GM18505 (cell line): ENCODE measurements around the gene SPP2.

Experiments used
- ATAC-seq: cut with Tn5 transposase; IDR thresholded peaks from one replicate; pipeline ENCODE4 v1.9.1; 2021; ENCODE audit not compliant: unreplicated experiment
- POLR2A ChIP-seq: IDR thresholded peaks from 4 replicates; pipeline ENCODE4 v1.6.1; 2011; ENCODE audit warnings: borderline replicate concordance; ENCODE audit not compliant: insufficient read depth, insufficient read length; ENCODE audit errors: extremely low read depth

SPP2 gene

DNA sequence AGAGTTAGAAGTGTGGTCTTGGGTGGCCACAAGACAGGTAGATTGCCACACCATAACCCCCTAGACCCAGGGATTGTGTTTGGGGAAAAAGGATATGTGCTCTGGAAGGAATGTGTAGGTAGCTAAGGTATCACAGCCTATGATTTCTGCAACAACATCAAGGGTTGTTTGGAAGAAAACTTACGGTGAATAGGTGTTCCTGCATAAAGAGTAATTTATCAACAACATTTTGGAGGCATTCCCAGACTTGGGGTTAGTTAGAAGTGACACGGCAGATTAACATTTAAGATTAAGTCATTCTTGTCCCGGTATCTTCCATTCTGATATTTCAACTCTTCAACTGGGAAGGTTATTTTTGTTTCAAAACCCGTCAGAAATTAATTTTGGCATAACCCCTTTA is 65.5 kb downstream of the SPP2 start:
- no peak for ATAC-seq
- TF ChIP-seq POLR2A = no peak

DNA sequence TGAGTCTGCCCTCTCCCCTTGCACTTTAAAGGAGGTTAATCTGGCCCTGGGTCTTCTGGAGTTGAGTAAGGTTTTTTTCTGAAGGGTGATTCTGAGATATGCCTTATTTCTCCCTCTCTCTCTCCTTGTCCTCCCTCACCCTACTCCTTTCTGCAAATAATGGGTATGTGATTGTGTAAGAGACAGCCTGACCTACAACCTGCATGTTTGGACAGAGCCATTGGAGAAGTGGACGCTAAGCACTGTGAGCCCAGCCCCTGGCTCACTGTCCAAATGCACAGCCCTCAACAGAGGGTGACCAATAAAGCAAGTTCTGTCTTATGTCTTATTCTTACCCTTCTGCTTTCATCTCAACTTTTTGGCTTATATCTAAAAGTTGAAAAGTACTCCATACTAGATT is 71.5 kb downstream of the SPP2 start:
- TF ChIP-seq POLR2A = no peak
- no peak for ATAC-seq

DNA sequence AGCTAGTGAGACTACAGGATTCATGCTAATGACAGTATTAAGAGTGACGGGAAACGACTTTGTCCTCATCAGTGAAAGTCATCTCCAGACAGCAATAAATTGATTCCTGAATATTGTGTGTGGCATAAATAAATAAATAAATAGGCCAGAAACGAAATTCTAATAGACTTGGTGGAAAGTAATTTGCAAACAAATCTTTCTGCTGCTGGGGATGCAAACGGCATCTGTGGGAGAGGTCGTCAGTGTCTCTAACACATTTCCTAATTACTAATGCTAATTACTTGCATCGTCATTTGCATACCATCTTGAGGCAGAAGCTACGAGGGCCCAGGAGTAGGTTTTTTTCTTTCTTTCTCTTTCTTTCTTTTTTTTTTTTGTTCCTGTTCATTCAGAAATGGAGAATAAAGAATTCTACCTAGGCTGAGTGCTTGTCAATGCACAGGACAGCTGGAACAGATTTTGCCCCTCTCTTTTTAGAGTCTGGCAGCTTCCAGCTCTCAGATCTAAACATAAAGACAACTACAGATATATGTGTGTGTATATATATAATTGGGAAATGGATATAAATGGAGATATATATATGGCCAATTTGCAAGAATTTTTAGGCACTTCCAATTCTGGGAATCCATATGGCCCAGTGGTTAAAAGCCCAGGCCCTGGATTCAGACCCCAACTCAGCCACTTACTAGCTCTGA is 75.1 kb downstream of the SPP2 start:
- no peak for ATAC-seq
- TF ChIP-seq POLR2A = no peak

DNA sequence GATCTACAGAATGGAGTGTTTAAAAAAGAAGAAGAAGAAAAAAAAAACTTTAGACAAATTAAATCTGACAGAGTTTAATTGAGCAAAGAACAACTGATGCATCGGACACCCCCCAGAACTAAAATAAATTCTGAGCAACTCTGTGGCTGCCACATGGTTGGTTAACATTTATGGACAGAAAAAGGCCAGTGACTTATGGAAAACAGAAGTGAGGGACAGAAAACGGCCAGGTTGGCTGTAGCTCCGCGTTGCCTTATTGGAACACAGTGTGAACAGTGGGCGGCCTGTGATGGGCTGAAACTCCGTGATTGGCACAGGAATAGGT is 75.6 kb downstream of the SPP2 start:
- TF ChIP-seq POLR2A = no peak
- no peak for ATAC-seq
